HEK293 (cell line): ENCODE data around the gene MAML2.

Experiments used
- GLIS1 ChIP-seq: fragments of 450-650 bp; formaldehyde crosslinking; IDR thresholded peaks from 2 replicates; pipeline ENCODE4 v1.5.1; 2016; ENCODE audit warnings: missing biosample characterization, missing genetic modification characterization
- HOXC10 ChIP-seq: sonication (generic); formaldehyde crosslinking; IDR thresholded peaks from 2 replicates; pipeline ENCODE4 v1.8.1; 2023; ENCODE audit warnings: mild to moderate bottlenecking, missing genetic modification reagents
- PATZ1 ChIP-seq: fragments of 450-650 bp; formaldehyde crosslinking; IDR thresholded peaks from 2 replicates; pipeline ENCODE4 v1.5.1; 2016; ENCODE audit warnings: missing biosample characterization, missing genetic modification characterization
- PRDM10 ChIP-seq: fragments of 450-650 bp; formaldehyde crosslinking; IDR thresholded peaks from 2 replicates; pipeline ENCODE4 v1.5.1; 2016; ENCODE audit warnings: missing biosample characterization, missing genetic modification characterization
- REPIN1 ChIP-seq: fragments of 450-650 bp; formaldehyde crosslinking; IDR thresholded peaks from 2 replicates; pipeline ENCODE4 v1.5.1; 2017; ENCODE audit warnings: missing biosample characterization, missing genetic modification characterization, low read depth
- SCRT1 ChIP-seq: fragments of 450-650 bp; formaldehyde crosslinking; IDR thresholded peaks from 2 replicates; pipeline ENCODE4 v1.5.1; 2016; ENCODE audit warnings: missing biosample characterization, missing genetic modification characterization, borderline replicate concordance
- YY2 ChIP-seq: fragments of 450-650 bp; formaldehyde crosslinking; IDR thresholded peaks from 2 replicates; pipeline ENCODE4 v1.5.1; 2016; ENCODE audit warnings: missing biosample characterization, missing genetic modification characterization
- ZBTB26 ChIP-seq: fragments of 450-650 bp; formaldehyde crosslinking; optimal IDR thresholded peaks from 2 replicates; pipeline ENCODE3; 2016; ENCODE audit warnings: missing biosample characterization, mild to moderate bottlenecking, missing genetic modification characterization
- ZNF140 ChIP-seq: fragments of 450-650 bp; formaldehyde crosslinking; IDR thresholded peaks from 2 replicates; pipeline ENCODE4 v1.5.1; 2016; ENCODE audit warnings: missing biosample characterization, missing genetic modification characterization
- ZNF146 ChIP-seq: fragments of 450-650 bp; formaldehyde crosslinking; IDR thresholded peaks from 2 replicates; pipeline ENCODE4 v1.5.1; 2016; ENCODE audit warnings: missing biosample characterization, missing genetic modification characterization
- ZNF155 ChIP-seq: fragments of 450-650 bp; formaldehyde crosslinking; IDR thresholded peaks from 2 replicates; pipeline ENCODE4 v1.5.1; 2016; ENCODE audit warnings: missing biosample characterization, missing genetic modification characterization
- ZNF202 ChIP-seq: fragments of 450-650 bp; formaldehyde crosslinking; IDR thresholded peaks from 2 replicates; pipeline ENCODE4 v1.5.1; 2016; ENCODE audit warnings: missing biosample characterization, missing genetic modification characterization, borderline replicate concordance
- ZNF211 ChIP-seq: fragments of 450-650 bp; formaldehyde crosslinking; IDR thresholded peaks from 2 replicates; pipeline ENCODE4 v1.5.1; 2016; ENCODE audit warnings: low read depth, missing biosample characterization, missing genetic modification characterization
- ZNF274 ChIP-seq, 2 experiments: fragments of 200-500 bp in 1 of 2; fragments of 450-650 bp in 1 of 2; sonication (Bioruptor generic) in 1 of 2; formaldehyde crosslinking in 1 of 2; IDR thresholded peaks; 2 replicates each; pipeline versions ENCODE4 v1.5.1 to v1.6.1; 2014 to 2016; ENCODE audit warnings: borderline replicate concordance in 1 of 2, inconsistent platforms in 1 of 2, low read length in 1 of 2, missing biosample characterization in 1 of 2, missing genetic modification characterization in 1 of 2
- ZNF302 ChIP-seq: fragments of 450-650 bp; formaldehyde crosslinking; IDR thresholded peaks from 2 replicates; pipeline ENCODE4 v1.5.1; 2016; ENCODE audit warnings: missing biosample characterization, missing genetic modification characterization, low read depth
- ZNF350 ChIP-seq: fragments of 450-650 bp; formaldehyde crosslinking; IDR thresholded peaks from 2 replicates; pipeline ENCODE4 v1.5.0; 2017; ENCODE audit warnings: missing biosample characterization, mild to moderate bottlenecking, missing genetic modification characterization
- ZNF48 ChIP-seq: fragments of 450-650 bp; formaldehyde crosslinking; IDR thresholded peaks from 2 replicates; pipeline ENCODE4 v1.5.1; 2016; ENCODE audit warnings: missing biosample characterization, missing genetic modification characterization
- ZNF501 ChIP-seq: fragments of 450-650 bp; formaldehyde crosslinking; IDR thresholded peaks from 2 replicates; pipeline ENCODE4 v1.5.1; 2016; ENCODE audit warnings: missing biosample characterization, missing genetic modification characterization
- ZNF529 ChIP-seq: fragments of 450-650 bp; formaldehyde crosslinking; IDR thresholded peaks from 2 replicates; pipeline ENCODE4 v1.5.1; 2017; ENCODE audit warnings: missing genetic modification characterization, missing biosample characterization; ENCODE audit not compliant: insufficient replicate concordance
- ZNF530 ChIP-seq: fragments of 450-650 bp; formaldehyde crosslinking; IDR thresholded peaks from 2 replicates; pipeline ENCODE4 v1.5.1; 2016; ENCODE audit warnings: low read depth, missing biosample characterization, missing genetic modification characterization
- ZNF544 ChIP-seq: fragments of 450-650 bp; formaldehyde crosslinking; IDR thresholded peaks from 2 replicates; pipeline ENCODE4 v1.5.0; 2017; ENCODE audit warnings: missing biosample characterization, missing genetic modification characterization
- ZNF548 ChIP-seq: fragments of 450-650 bp; formaldehyde crosslinking; IDR thresholded peaks from 2 replicates; pipeline ENCODE4 v1.5.1; 2016; ENCODE audit warnings: missing biosample characterization, missing genetic modification characterization
- ZNF558 ChIP-seq: fragments of 450-650 bp; formaldehyde crosslinking; IDR thresholded peaks from 2 replicates; pipeline ENCODE4 v1.5.1; 2016; ENCODE audit warnings: missing biosample characterization, missing genetic modification characterization
- ZNF585B ChIP-seq: fragments of 450-650 bp; formaldehyde crosslinking; IDR thresholded peaks from 2 replicates; pipeline ENCODE4 v1.5.1; 2016; ENCODE audit warnings: missing biosample characterization, missing genetic modification characterization
- ZNF600 ChIP-seq: fragments of 450-650 bp; formaldehyde crosslinking; IDR thresholded peaks from 2 replicates; pipeline ENCODE4 v1.5.1; 2016; ENCODE audit warnings: missing biosample characterization, missing genetic modification characterization
- ZNF623 ChIP-seq: fragments of 450-650 bp; formaldehyde crosslinking; IDR thresholded peaks from 2 replicates; pipeline ENCODE4 v1.5.1; 2016; ENCODE audit warnings: missing biosample characterization, missing genetic modification characterization
- ZNF654 ChIP-seq: fragments of 450-650 bp; formaldehyde crosslinking; IDR thresholded peaks from 2 replicates; pipeline ENCODE4 v1.5.1; 2016; ENCODE audit warnings: low read depth, missing biosample characterization, missing genetic modification characterization
- ZNF670 ChIP-seq: fragments of 450-650 bp; formaldehyde crosslinking; IDR thresholded peaks from 2 replicates; pipeline ENCODE4 v1.5.1; 2016; ENCODE audit warnings: missing biosample characterization, missing genetic modification characterization, low read depth
- ZNF776 ChIP-seq: fragments of 450-650 bp; formaldehyde crosslinking; IDR thresholded peaks from 2 replicates; pipeline ENCODE4 v1.5.0; 2017; ENCODE audit warnings: missing biosample characterization, missing genetic modification characterization, borderline replicate concordance
- ZNF785 ChIP-seq: fragments of 450-650 bp; formaldehyde crosslinking; IDR thresholded peaks from 2 replicates; pipeline ENCODE4 v1.5.1; 2016; ENCODE audit warnings: missing biosample characterization, missing genetic modification characterization
- ZNF791 ChIP-seq: fragments of 450-650 bp; formaldehyde crosslinking; IDR thresholded peaks from 2 replicates; pipeline ENCODE4 v1.5.1; 2016; ENCODE audit warnings: missing biosample characterization, missing genetic modification characterization
- ZNF830 ChIP-seq: fragments of 450-650 bp; IDR thresholded peaks from 2 replicates; pipeline ENCODE4 v1.5.0; 2018; ENCODE audit warnings: missing biosample characterization, missing genetic modification characterization, low read depth, mild to moderate bottlenecking, moderate library complexity
- ZSCAN18 ChIP-seq: fragments of 450-650 bp; formaldehyde crosslinking; IDR thresholded peaks from 2 replicates; pipeline ENCODE4 v1.5.1; 2016; ENCODE audit warnings: missing biosample characterization, missing genetic modification characterization
- ZSCAN23 ChIP-seq: fragments of 450-650 bp; formaldehyde crosslinking; IDR thresholded peaks from 2 replicates; pipeline ENCODE4 v1.5.1; 2016; ENCODE audit warnings: missing biosample characterization, missing genetic modification characterization

MAML2 gene

GRCh38 chr11:96242971-96243647, 99.9 kb downstream of the MAML2 start (continued):
- TF ChIP-seq PRDM10 (peak; percentile 27; the same call in 1 of the 2 replicates), ZNF202 (tag by site-specific recombination) (no peak), ZNF530 (tag by site-specific recombination) (no peak), ZNF785 (tag by site-specific recombination) (no peak), ZNF274 (IDR thresholded peaks at IDR 0.05; ENCODE audit: low read length) (no peak), ZNF274 (tag by site-specific recombination; IDR thresholded peaks at IDR 0.05; ENCODE audit: borderline replicate concordance) (no peak), GLIS1 (tag by site-specific recombination) (peak; percentile 70), PATZ1 (tag by site-specific recombination) (0 out of 2 replicates have a peak, but pooled peaks have one; percentile 17), ZNF558 (tag by site-specific recombination) (no peak), HOXC10 (CRISPR knock-in tag) (no peak), ZNF623 (tag by site-specific recombination) (no peak), ZNF670 (tag by site-specific recombination) (no peak), ZNF529 (no peak), ZSCAN23 (tag by site-specific recombination) (no peak), ZNF140 (tag by site-specific recombination) (no peak), ZNF830 (tag by site-specific recombination) (no peak), ZNF211 (no peak), ZNF302 (tag by site-specific recombination) (no peak), ZNF548 (tag by site-specific recombination) (no peak), ZNF585B (tag by site-specific recombination) (no peak), ZSCAN18 (tag by site-specific recombination) (no peak), ZNF350 (no peak), ZNF791 (tag by site-specific recombination) (no peak), ZNF146 (tag by site-specific recombination) (no peak), ZNF776 (tag by site-specific recombination) (no peak), ZNF48 (tag by site-specific recombination) (no peak), ZNF155 (no peak), ZNF600 (tag by site-specific recombination) (peak; percentile 85), SCRT1 (no peak; the same call in 1 of the 2 replicates), ZNF654 (tag by site-specific recombination) (no peak), YY2 (tag by site-specific recombination) (no peak), ZNF501 (tag by site-specific recombination) (0 out of 2 replicates have a peak, but pooled peaks have one; percentile 44), REPIN1 (tag by site-specific recombination) (no peak), ZNF544 (tag by site-specific recombination) (no peak), ZBTB26 (tag by site-specific recombination) (peak; percentile 49)
